T-cell (primary cell): Measurements from ENCODE around the gene COPZ1. TPM values are rescaled to one million over a fixed set of nuclear protein-coding genes. Genes with fewer than 3 reads are reported as not detected.
A peak's percentile ranks its signal among the peaks of the same experiment; 100 is the strongest.
"Not testable (repeated sequence)": the region's sequence is repeated elsewhere in the genome, so short reads cannot be mapped to it uniquely, and the experiment has no call there.

Experiments used
- ATAC-seq, 4 experiments: fragments of 200-7000 bp in 3 of 4; fragments of 150-1000 bp in 1 of 4; cut with Tn5 transposase; replicated peaks in 1 of 4; 1 replicate in 3 of 4; 2 replicates in 1 of 4; pipeline ENCODE4 v1.10.0; 2021; ENCODE audit warnings: moderate library complexity in 3 of 4, mild to moderate bottlenecking in 2 of 4, moderate number of reproducible peaks in 1 of 4
- CTCF ChIA-PET, 2 donors: fragments of 300-600 bp; sonication (Branson Sonifier 250); formaldehyde crosslinking; loops; one replicate each; lab custom pipeline; 2022; ENCODE audit warnings: antibody characterized with exemption in 2 of 2; lab: Charles Lee
- POLR2A ChIA-PET, 2 donors: fragments of 300-600 bp; sonication (Branson Sonifier 250); formaldehyde crosslinking; loops; one replicate each; lab custom pipeline; 2022; ENCODE audit warnings: antibody characterized with exemption in 2 of 2; lab: Charles Lee
- DNase-seq, 35 experiments: peaks; one replicate each; pipeline versions ENCODE4 v3.0.0 to v3.0.0-alpha.2; 2013 to 2023
- H3K27ac ChIP-seq: one replicate; pipeline ENCODE4 v1.5.1; 2013; ENCODE audit warnings: low read length
- H3K27me3 ChIP-seq, 2 experiments: replicated peaks in 1 of 2; 1 replicate in 1 of 2; 2 replicates in 1 of 2; pipeline versions ENCODE4 v1.6.1 to v1.7.0; 2013; ENCODE audit warnings: low read length in 1 of 2, mixed read lengths in 1 of 2; ENCODE audit not compliant: control insufficient read depth in 2 of 2, insufficient read depth in 2 of 2; ENCODE audit errors: extremely low read depth in 1 of 2
- H3K36me3 ChIP-seq, 2 donors: 1 replicate in 1 of 2; 2 replicates in 1 of 2; pipeline versions ENCODE4 v1.6.1 to v1.7.0; 2013; ENCODE audit warnings: low read length in 1 of 2; ENCODE audit not compliant: control insufficient read depth in 2 of 2, insufficient read depth in 1 of 2; ENCODE audit errors: extremely low read depth in 1 of 2
- H3K4me1 ChIP-seq, 2 experiments: 1 replicate in 1 of 2; 2 replicates in 1 of 2; pipeline versions ENCODE4 v1.6.1 to v1.7.0; 2013; ENCODE audit warnings: low read length in 2 of 2, mixed read lengths in 1 of 2; ENCODE audit not compliant: insufficient read depth in 2 of 2, control insufficient read depth in 1 of 2; ENCODE audit errors: extremely low read depth in 1 of 2
- H3K4me3 ChIP-seq, 2 donors: 1 replicate in 1 of 2; 2 replicates in 1 of 2; pipeline versions ENCODE4 v1.5.1 to v1.7.0; 2013; ENCODE audit warnings: mild to moderate bottlenecking in 2 of 2, low read length in 1 of 2, moderate library complexity in 1 of 2; ENCODE audit not compliant: control insufficient read depth in 1 of 2; ENCODE audit errors: extremely low read depth in 1 of 2
- H3K9me3 ChIP-seq: 2 replicates; pipeline ENCODE4 v1.7.0; 2013
- H3K27ac Mint-ChIP-seq, 2 donors: one replicate each; pipeline ENCODE4 v1.8.0; 2020 to 2021; ENCODE audit warnings: mild to moderate bottlenecking in 2 of 2, mixed read lengths in 2 of 2
- H3K27me3 Mint-ChIP-seq, 2 donors: one replicate each; pipeline ENCODE4 v1.8.0; 2021 to 2022; ENCODE audit warnings: mixed read lengths in 2 of 2
- H3K36me3 Mint-ChIP-seq: one replicate; pipeline ENCODE4 v1.8.0; 2021; ENCODE audit warnings: mixed read lengths
- H3K4me1 Mint-ChIP-seq, 3 donors: one replicate each; pipeline ENCODE4 v1.8.0; 2020 to 2022; ENCODE audit warnings: mixed read lengths in 3 of 3, mild to moderate bottlenecking in 1 of 3
- H3K4me3 Mint-ChIP-seq, 3 donors: one replicate each; pipeline ENCODE4 v1.8.0; 2020 to 2022; ENCODE audit warnings: mild to moderate bottlenecking in 3 of 3, mixed read lengths in 3 of 3, moderate library complexity in 3 of 3
- H3K9me3 Mint-ChIP-seq, 3 donors: one replicate each; pipeline ENCODE4 v1.8.0; 2020 to 2022; ENCODE audit warnings: mixed read lengths in 3 of 3
- WGBS: methylation state at CpG from one replicate; pipeline ENCODE4 v1.1.5; 2013; ENCODE audit warnings: missing lambda C conversion rate; ENCODE audit not compliant: insufficient coverage; 5-methylcytosine and 5-hydroxymethylcytosine counted together
- total RNA-seq, 35 experiments: library from RNA in 6 of 35; stranded (reverse) in 6 of 35; fragments of 120-200 nt in 1 of 35; gene quantifications; one replicate each; pipeline versions ENCODE4 v1.2.1 to v1.2.4 and lab custom pipeline; 2013 to 2026

Gene COPZ1
- total RNA-seq, 5 donors from 2014 or later (not counting 1 experiment from before 2014, with no cell fraction given): 60.4 to 81.3 (median 74.8) TPM

- H3K4me1 ChIP-seq: peaks cover 5 to 28% of the 10 kb centered on the region in 2 experiments
- H3K27ac ChIP-seq: peak overlapping the region; percentile 60
- no CpG with 5 or more reads among the region's 22 CpGs for WGBS
- H3K9me3 ChIP-seq, DNase-seq, H3K27me3 Mint-ChIP-seq, H3K36me3 ChIP-seq, H3K36me3 Mint-ChIP-seq, ATAC-seq, H3K9me3 Mint-ChIP-seq, H3K27me3 ChIP-seq: not testable (repeated sequence)
- CTCF ChIA-PET: interaction anchor here (0.6 to 2.9 kb wide), 60 partner anchors 9 to 1492 kb away, joined by 3 to 68 read pairs (median 4); partner anchors contain the start of genes CBX5 (in 1 of the 2), EIF4B (in 1 of the 2), HNRNPA1 (in 1 of the 2) and HOXC4 (in 1 of the 2)
- Mint-ChIP-seq H3K27ac (peak overlapping the region; percentile 91 to 98), H3K4me3 (peak overlapping the region; percentile 94 to 100 (median 95)), H3K4me1 (peaks cover 46 to 56% (median 47%) of the 10 kb centered on the region in 3 donors)
- peak overlapping the region; percentile 72 to 80 for H3K4me3 ChIP-seq
- POLR2A ChIA-PET: interaction anchor here (0.5 to 2.1 kb wide), 17 partner anchors 7 to 1189 kb away, joined by 3 to 39 read pairs (median 4); partner anchors contain the start of genes CBX5 (in 2 of the 2) and HNRNPA1 (in 2 of the 2)
Measured at GRCh38 chr12:54325442-54326109, 645 bp downstream of the COPZ1 start.

- WGBS: 89% methylated on average over 3 of the region's 6 CpGs
Measured at GRCh38 chr12:54328595-54329337, 3.8 kb downstream of the COPZ1 start.

GRCh38 chr12:54329759-54330158, 4.8 kb downstream of the COPZ1 start:
- Histone ChIP-seq H3K9me3 (no peaks in the 10 kb centered on the region), H3K4me3 (no peak overlapping the region), H3K27ac (no peak overlapping the region), H3K36me3 (no peaks in the 10 kb centered on the region), H3K27me3 (no peaks in the 10 kb centered on the region), H3K4me1 (peaks cover 17 to 44% of the 10 kb centered on the region in 2 experiments)
- H3K4me1 Mint-ChIP-seq: peaks cover 66 to 74% (median 66%) of the 10 kb centered on the region in 3 donors
- ATAC-seq (no peak), DNase-seq (no peak)
- H3K4me3 Mint-ChIP-seq: no peak overlapping the region
- peak overlapping the region; percentile 92 for H3K27ac Mint-ChIP-seq
- no peaks in the 10 kb centered on the region for H3K27me3 Mint-ChIP-seq
- CTCF ChIA-PET: no interaction called here
- H3K9me3 Mint-ChIP-seq: no peaks in the 10 kb centered on the region
- peaks cover 3% of the 10 kb centered on the region for H3K36me3 Mint-ChIP-seq
- no CpG with 5 or more reads among the region's 5 CpGs for WGBS
- POLR2A ChIA-PET: interaction anchor here in 1 of 2 donors (0.7 kb wide), 1 partner anchor 1680 kb away, joined by 3 read pairs; no protein-coding TSS in a partner anchor

More at GRCh38 chr12:54328595-54329337, 3.8 kb downstream of the COPZ1 start:
- Histone ChIP-seq H3K4me1 (peaks cover 17 to 50% of the 10 kb centered on the region in 2 experiments), H3K27ac (peak overlapping the region; percentile 7), H3K9me3 (no peaks in the 10 kb centered on the region), H3K4me3 (no peak overlapping the region), H3K36me3 (no peaks in the 10 kb centered on the region), H3K27me3 (no peaks in the 10 kb centered on the region)
- ChIA-PET POLR2A (interaction anchor here in 1 of 2 donors (0.7 to 0.9 kb wide), 2 partner anchors 1679 to 1752 kb away, joined by 3 to 4 read pairs; no protein-coding TSS in a partner anchor), CTCF (interaction anchor here in 1 of 2 donors (0.7 to 1.1 kb wide), 2 partner anchors 51 to 174 kb away, joined by 3 to 4 read pairs; no protein-coding TSS in a partner anchor)
- no peaks in the 10 kb centered on the region for H3K9me3 Mint-ChIP-seq
- DNase-seq (no peak), ATAC-seq (no peak)
- H3K27me3 Mint-ChIP-seq: no peaks in the 10 kb centered on the region
- H3K4me1 Mint-ChIP-seq: peaks cover 67 to 76% (median 67%) of the 10 kb centered on the region in 3 donors
- H3K4me3 Mint-ChIP-seq: peak overlapping the region in 1 of 3 donors; percentile 6
- peaks cover 3% of the 10 kb centered on the region for H3K36me3 Mint-ChIP-seq
- H3K27ac Mint-ChIP-seq: peak overlapping the region; percentile 92

- no peaks in the 10 kb centered on the region for H3K27me3 Mint-ChIP-seq
- H3K4me1 Mint-ChIP-seq: peaks cover 63 to 67% (median 64%) of the 10 kb centered on the region in 3 donors
- ChIA-PET CTCF (no interaction called here), POLR2A (no interaction called here)
- Histone ChIP-seq H3K9me3 (no peaks in the 10 kb centered on the region), H3K27ac (peak overlapping the region; percentile 67), H3K27me3 (no peaks in the 10 kb centered on the region), H3K4me1 (peaks cover 15 to 44% of the 10 kb centered on the region in 2 experiments), H3K36me3 (no peaks in the 10 kb centered on the region), H3K4me3 (no peak overlapping the region)
- no peaks in the 10 kb centered on the region for H3K9me3 Mint-ChIP-seq
- no peak for DNase-seq
- H3K36me3 Mint-ChIP-seq: peaks cover 3% of the 10 kb centered on the region
- ATAC-seq: no peak
- no CpG with 5 or more reads among the region's 3 CpGs for WGBS
- peak overlapping the region in 2 of 3 donors; percentile 34 to 47 for H3K4me3 Mint-ChIP-seq
- peak overlapping the region; percentile 92 for H3K27ac Mint-ChIP-seq
Measured at GRCh38 chr12:54330442-54330841, 5.5 kb downstream of the COPZ1 start.

GRCh38 chr12:54331461-54331860, 6.5 kb downstream of the COPZ1 start:
- Histone ChIP-seq H3K27ac (peak overlapping the region; percentile 67), H3K4me3 (no peak overlapping the region), H3K36me3 (no peaks in the 10 kb centered on the region), H3K9me3 (no peaks in the 10 kb centered on the region), H3K4me1 (peaks cover 13 to 35% of the 10 kb centered on the region in 2 experiments), H3K27me3 (no peaks in the 10 kb centered on the region)
- H3K27me3 Mint-ChIP-seq: no peaks in the 10 kb centered on the region
- peak overlapping the region; percentile 92 for H3K27ac Mint-ChIP-seq
- CTCF ChIA-PET: interaction anchor here in 1 of 2 donors (0.6 kb wide), 1 partner anchor 1189 kb away, joined by 3 read pairs; no protein-coding TSS in a partner anchor
- POLR2A ChIA-PET: no interaction called here
- peak overlapping the region in 2 of 3 donors; percentile 34 to 47 for H3K4me3 Mint-ChIP-seq
- 100% methylated on average over 2 of the region's 5 CpGs for whole genome bisulfite sequencing
- peaks cover 61 to 67% (median 62%) of the 10 kb centered on the region in 3 donors for H3K4me1 Mint-ChIP-seq
- ATAC-seq: no peak
- no peaks in the 10 kb centered on the region for H3K9me3 Mint-ChIP-seq
- no peak for DNase-seq
- H3K36me3 Mint-ChIP-seq: peaks cover 3% of the 10 kb centered on the region
